Stomach (tissue), 9 donors: ENCODE data around the gene AP4M1. TPM values are rescaled to one million over a fixed set of nuclear protein-coding genes. Genes with fewer than 3 reads are reported as not detected.

ENCODE experiments used
- DNase-seq, 2 donors: peaks; one replicate each; pipeline versions ENCODE4 v3.0.0 to v3.0.0-alpha.2; 2013 to 2019
- H3K27ac ChIP-seq, 5 donors: fragments of 200-600 bp in 4 of 5; sonication (generic) in 4 of 5; one replicate each; pipeline ENCODE4 v1.5.1; 2013 to 2019; ENCODE audit warnings: mild to moderate bottlenecking in 1 of 5, moderate library complexity in 1 of 5
- H3K27me3 ChIP-seq, 3 donors: fragments of 200-600 bp; sonication (generic); one replicate each; pipeline ENCODE4 v1.5.1; 2017 to 2019; ENCODE audit warnings: mixed run types in 1 of 3
- H3K36me3 ChIP-seq, 4 donors: fragments of 200-600 bp; sonication (generic); 1 replicate in 3 of 4; 2 replicates in 1 of 4; pipeline ENCODE4 v1.5.1; 2016 to 2019
- H3K4me1 ChIP-seq, 4 donors: fragments of 200-600 bp; sonication (generic); one replicate each; pipeline ENCODE4 v1.5.1; 2016 to 2019
- H3K4me3 ChIP-seq, 4 donors: fragments of 200-600 bp; sonication (generic) in 3 of 4; one replicate each; pipeline ENCODE4 v1.5.1; 2016 to 2019; ENCODE audit warnings: mild to moderate bottlenecking in 1 of 4
- H3K9me3 ChIP-seq, 4 donors: fragments of 200-600 bp; sonication (generic); one replicate each; pipeline ENCODE4 v1.5.1; 2016 to 2019
- CTCF ChIP-seq, 7 experiments: fragments of 450-650 bp in 4 of 7; fragments of 200-600 bp in 3 of 7; sonication (generic) in 3 of 7; IDR thresholded peaks; one replicate each; pipeline ENCODE4 v1.5.1; 2016 to 2019; ENCODE audit warnings: antibody characterized with exemption in 7 of 7, control low read depth in 2 of 7, mild to moderate bottlenecking in 1 of 7
- EP300 ChIP-seq: sonication (generic); formaldehyde crosslinking; IDR thresholded peaks from one replicate; pipeline ENCODE4 v1.6.1; 2017; ENCODE audit warnings: antibody characterized with exemption
- POLR2A ChIP-seq, 4 donors: fragments of 450-650 bp; IDR thresholded peaks; one replicate each; pipeline ENCODE4 v1.6.1; 2016; ENCODE audit warnings: antibody characterized with exemption in 4 of 4, control low read depth in 2 of 4, mild to moderate bottlenecking in 1 of 4, moderate library complexity in 1 of 4
- POLR2AphosphoS5 ChIP-seq, 3 donors: sonication (generic); formaldehyde crosslinking; IDR thresholded peaks; one replicate each; pipeline ENCODE4 v1.6.1; 2016; ENCODE audit warnings: antibody characterized with exemption in 3 of 3
- WGBS, 5 donors: extraction: QIAGEN DNeasy Blood & Tissue Kit in 3 of 5; methylation state at CpG; one replicate each; pipeline versions ENCODE4 v1.1.5 to v1.1.7; 2013 to 2018; 5-methylcytosine and 5-hydroxymethylcytosine counted together
- intact Hi-C: fragments of 100-400 bp; cut with DNase I; formaldehyde crosslinking; loops from one replicate; pipeline ENCODE4 v1.15.1; 2023; ENCODE audit warnings: low total_unique reads
- polyA plus RNA-seq, 3 donors: library from polyadenylated mRNA; stranded (reverse); fragments of 200-250 nt; gene quantifications; one replicate each; pipeline ENCODE4 v1.2.3, GENCODE V29; 2013
- total RNA-seq, 5 donors: library from RNA; depleted of rRNA; stranded (reverse); fragments of >200 nt; gene quantifications; one replicate each; pipeline versions ENCODE4 v1.1.0 to v1.2.3, GENCODE V29; 2014 to 2016
- donor health status: healthy with polysubstance abuse.
- donor health status: Bipolar disorder and iron deficiency.
- donor health status: healthy.

AP4M1 gene
- total and polyA plus RNA-seq, 8 donors: 8.4 to 103 (median 20.5) TPM

- Histone ChIP-seq H3K36me3 (peaks cover 75 to 100% (median 99%) of the 10 kb centered on the region in 4 donors), H3K9me3 (peaks cover 14 to 37% (median 32%) of the 10 kb centered on the region in 4 donors), H3K4me3 (no peak overlapping the region), H3K27me3 (no peaks in the 10 kb centered on the region), H3K4me1 (peaks cover 0 to 6% (median 0%) of the 10 kb centered on the region in 4 donors), H3K27ac (no peak overlapping the region)
- DNase-seq: no peak
- TF ChIP-seq POLR2AphosphoS5 (IDR thresholded peaks at IDR 0.05) (no peak), POLR2A (IDR thresholded peaks at IDR 0.05) (no peak), CTCF (IDR thresholded peaks at IDR 0.05) (no peak), EP300 (no peak)
- 92 to 99% (median 98%) methylated on average over 10 of the region's 10 CpGs for WGBS, 5 donors
- intact Hi-C loops: no loop called here
Measured at GRCh38 chr7:100072462-100072861, 29.0 kb upstream of the AP4M1 start.

- Histone ChIP-seq H3K4me3 (no peak overlapping the region), H3K27ac (no peak overlapping the region), H3K36me3 (peaks cover 73 to 99% (median 98%) of the 10 kb centered on the region in 4 donors), H3K9me3 (peaks cover 14 to 35% (median 31%) of the 10 kb centered on the region in 4 donors), H3K4me1 (peaks cover 6 to 29% (median 16%) of the 10 kb centered on the region in 4 donors), H3K27me3 (no peaks in the 10 kb centered on the region)
- no peak for DNase-seq
- WGBS, 5 donors: 91 to 96% (median 96%) methylated on average over 7 of the region's 7 CpGs
- TF ChIP-seq CTCF (IDR thresholded peaks at IDR 0.05) (no peak), POLR2AphosphoS5 (IDR thresholded peaks at IDR 0.05) (no peak), EP300 (no peak), POLR2A (IDR thresholded peaks at IDR 0.05) (no peak)
- intact Hi-C loops: no loop called here
Measured at GRCh38 chr7:100074841-100075240, 26.6 kb upstream of the AP4M1 start.

- Histone ChIP-seq H3K36me3 (peaks cover 68 to 93% (median 92%) of the 10 kb centered on the region in 4 donors), H3K4me1 (peaks cover 12 to 34% (median 22%) of the 10 kb centered on the region in 4 donors), H3K9me3 (peaks cover 14 to 29% (median 27%) of the 10 kb centered on the region in 4 donors), H3K4me3 (no peak overlapping the region), H3K27me3 (no peaks in the 10 kb centered on the region), H3K27ac (no peak overlapping the region)
- no peak for TF ChIP-seq EP300
- TF ChIP-seq POLR2AphosphoS5 (IDR thresholded peaks at IDR 0.05): no peak
- no peak for TF ChIP-seq POLR2A (IDR thresholded peaks at IDR 0.05)
- no peak for TF ChIP-seq CTCF (IDR thresholded peaks at IDR 0.05)
- 89 to 99% (median 95%) methylated on average over 6 of the region's 6 CpGs for WGBS, 5 donors
- intact Hi-C loops: no loop called here
- no peak for DNase-seq
Measured at GRCh38 chr7:100075418-100075817, 26.0 kb upstream of the AP4M1 start.

GRCh38 chr7:100077205-100077604, 24.2 kb upstream of the AP4M1 start:
- Histone ChIP-seq H3K9me3 (peaks cover 2 to 12% (median 9%) of the 10 kb centered on the region in 4 donors), H3K27me3 (no peaks in the 10 kb centered on the region), H3K4me3 (no peak overlapping the region), H3K36me3 (peaks cover 50 to 75% (median 74%) of the 10 kb centered on the region in 4 donors), H3K27ac (no peak overlapping the region), H3K4me1 (peaks cover 21 to 44% (median 34%) of the 10 kb centered on the region in 4 donors)
- no peak for TF ChIP-seq POLR2AphosphoS5 (IDR thresholded peaks at IDR 0.05)
- no peak for TF ChIP-seq POLR2A (IDR thresholded peaks at IDR 0.05)
- TF ChIP-seq CTCF (IDR thresholded peaks at IDR 0.05): no peak
- no peak for TF ChIP-seq EP300
- intact Hi-C loops: no loop called here
- DNase-seq: no peak
- 81 to 95% (median 90%) methylated on average over 4 of the region's 4 CpGs for WGBS, 5 donors
